Medulla oblongata (tissue), 1 donor: Measurements from ENCODE around the gene GRN.
"Not testable (repeated sequence)": the region's sequence is repeated elsewhere in the genome, so short reads cannot be mapped to it uniquely, and the experiment has no call there.

Experiments used
- DNase-seq: peaks from one replicate; pipeline ENCODE4 v3.0.0-alpha.2; 2015; ENCODE audit errors: extremely low spot score

GRN gene

DNA sequence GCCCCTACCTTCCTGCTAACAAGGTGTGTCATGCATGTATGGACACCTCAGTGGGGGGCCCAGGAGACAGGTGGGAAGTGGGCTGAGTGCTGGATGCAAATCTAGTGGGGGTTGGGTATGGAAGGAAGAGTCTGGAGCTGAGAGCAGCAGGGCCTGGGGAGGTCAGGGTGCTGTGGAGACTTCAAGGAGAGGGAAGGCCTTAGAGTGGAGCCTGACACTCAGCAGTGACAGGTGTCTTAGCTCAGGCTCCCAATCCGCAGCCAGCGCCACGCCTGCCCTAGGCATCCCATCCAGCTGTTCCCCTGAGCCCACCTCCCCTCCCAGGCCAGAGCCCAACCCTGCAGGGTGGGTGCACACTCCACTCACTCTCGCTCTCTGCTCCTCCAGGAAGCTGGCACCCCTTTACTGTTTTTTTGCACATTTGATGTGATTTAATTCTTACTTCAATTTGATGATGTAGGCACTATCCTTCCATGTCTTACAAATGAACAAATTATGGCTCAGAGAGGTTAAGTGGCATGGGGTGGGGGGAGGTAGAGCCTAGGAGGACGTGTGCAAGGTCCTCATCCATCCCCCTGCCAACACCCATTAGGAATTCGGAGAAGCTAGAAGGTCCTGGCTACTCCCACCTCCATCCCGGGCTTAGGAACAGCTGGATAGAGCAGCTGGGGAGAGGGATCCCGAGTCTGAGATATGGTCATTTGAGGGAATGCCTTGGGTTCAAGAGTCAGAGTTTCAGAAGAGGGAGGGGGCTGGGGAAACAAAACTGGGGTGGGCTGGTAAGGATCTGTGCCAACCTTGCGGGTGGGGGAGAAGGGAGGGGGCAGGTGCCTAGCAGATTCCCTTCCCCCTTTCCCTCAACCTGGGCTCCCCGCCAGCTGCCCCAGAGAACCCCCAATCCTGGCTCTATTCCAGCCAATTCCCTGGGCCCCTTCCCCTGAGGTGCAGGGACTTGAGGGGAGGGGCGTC lies 16.5 kb downstream of the GRN start:
- no peak for DNase-seq

DNA sequence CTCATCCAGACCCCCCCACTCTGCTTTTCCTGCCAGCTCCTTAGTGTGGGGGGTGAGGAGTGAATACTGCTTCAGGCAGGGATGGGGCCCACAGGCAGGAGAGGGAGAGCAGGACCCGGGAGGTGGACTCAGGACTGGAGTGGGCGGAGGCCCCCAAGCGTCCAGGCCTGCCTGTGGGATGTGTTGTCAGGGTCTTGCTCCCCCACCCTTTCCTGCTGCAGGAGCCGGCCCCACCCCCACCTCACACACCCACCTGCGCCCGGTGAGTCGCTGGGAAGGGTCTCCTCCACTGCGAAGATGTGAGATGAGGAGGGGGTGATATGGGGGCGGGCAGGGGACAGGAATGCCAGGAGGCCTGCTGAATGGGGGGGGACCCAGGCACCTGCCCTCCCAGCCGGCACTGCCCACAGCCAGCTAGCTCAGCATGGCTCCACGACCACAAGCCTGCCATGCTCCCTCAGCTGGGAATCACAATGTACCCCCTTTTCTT lies 17.4 kb downstream of the GRN start:
- no peak for DNase-seq

DNA sequence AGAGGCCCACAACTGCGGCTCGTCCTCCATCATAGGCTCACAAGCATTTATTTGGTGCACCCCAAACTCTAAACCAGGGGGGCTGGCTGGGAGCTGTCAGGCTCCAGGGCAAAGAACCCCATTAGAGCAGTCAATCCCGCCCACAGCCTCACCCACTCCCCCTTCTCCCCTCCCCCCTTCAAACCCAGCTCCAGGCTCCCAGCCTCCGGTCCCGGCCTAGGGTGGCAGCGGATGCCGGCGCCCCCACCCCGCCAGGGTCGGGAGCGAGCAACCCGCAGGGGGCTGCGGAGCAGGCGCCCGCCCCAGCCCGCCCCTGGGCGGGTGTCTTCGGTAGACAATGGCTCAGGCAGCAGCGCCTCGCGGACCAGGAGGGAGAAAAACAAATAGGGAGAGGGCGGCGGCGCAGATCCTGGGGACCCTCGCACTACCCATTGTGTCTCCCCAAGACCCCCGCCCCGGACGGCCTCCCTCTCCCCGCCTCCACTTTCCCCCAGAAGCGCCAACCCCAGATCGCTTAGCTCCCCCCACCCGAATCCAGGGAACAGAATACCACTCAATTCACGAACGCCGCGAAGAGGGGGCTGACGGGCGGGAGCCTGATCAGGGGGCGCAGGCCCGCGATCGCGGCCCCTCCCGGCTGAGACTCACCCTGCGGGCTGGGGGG lies 18.0 kb downstream of the GRN start:
- no peak for DNase-seq

DNA sequence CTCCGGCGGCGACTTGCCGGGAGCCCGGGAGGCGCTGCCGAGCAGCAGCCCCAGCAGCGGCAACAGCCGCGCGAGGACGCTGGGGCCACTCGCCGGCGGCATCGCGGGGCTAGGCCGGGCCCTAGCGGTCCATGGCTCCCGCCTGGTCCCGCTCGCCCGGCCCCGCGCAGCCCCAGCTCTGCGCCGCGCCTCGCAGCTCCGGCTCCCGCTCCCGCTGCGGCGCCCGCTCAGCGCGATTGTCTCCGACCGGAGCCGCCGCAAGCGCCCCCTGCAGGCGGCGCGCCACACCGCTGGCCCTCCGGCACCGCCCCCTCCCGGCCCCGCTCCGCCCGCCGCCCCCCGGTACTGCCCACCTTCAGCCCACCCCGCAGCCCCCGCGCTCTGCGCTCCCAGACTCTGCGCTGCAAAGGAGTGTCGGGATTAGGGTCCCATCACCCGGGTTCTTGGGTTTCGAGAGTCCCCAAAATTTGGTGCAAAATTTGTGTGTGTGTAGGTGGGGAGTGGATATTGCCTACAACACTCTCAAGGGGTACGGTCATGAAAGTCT lies 18.6 kb downstream of the GRN start, which contains the start of gene FAM171A2:
Gene FAM171A2, minus strand, starts transcription at position 241 of the 547 bp plus-strand sequence. Its CDS starts 139 bp downstream, at position 102.
- peak; percentile 33 for DNase-seq

DNA sequence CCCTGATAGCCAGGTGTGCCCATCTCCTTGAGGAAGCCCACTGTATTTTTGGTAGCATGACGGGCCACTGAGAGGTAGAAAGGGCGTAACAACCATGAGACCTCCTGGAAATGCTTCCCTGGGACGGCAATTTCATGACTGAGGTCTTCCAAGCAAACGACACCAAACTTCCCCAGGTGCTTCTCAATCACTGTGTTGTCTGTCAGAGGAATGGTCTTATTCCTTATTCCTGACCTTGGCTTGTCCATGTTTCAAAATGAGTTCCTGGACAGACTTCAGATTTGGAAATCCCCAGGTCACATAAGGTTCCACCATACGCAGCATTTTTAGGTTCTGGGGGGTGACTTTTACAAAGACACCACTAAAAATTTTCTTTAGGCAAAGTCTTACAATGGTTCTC lies 19.9 kb downstream of the GRN start:
- DNase-seq = not testable (repeated sequence)

DNA sequence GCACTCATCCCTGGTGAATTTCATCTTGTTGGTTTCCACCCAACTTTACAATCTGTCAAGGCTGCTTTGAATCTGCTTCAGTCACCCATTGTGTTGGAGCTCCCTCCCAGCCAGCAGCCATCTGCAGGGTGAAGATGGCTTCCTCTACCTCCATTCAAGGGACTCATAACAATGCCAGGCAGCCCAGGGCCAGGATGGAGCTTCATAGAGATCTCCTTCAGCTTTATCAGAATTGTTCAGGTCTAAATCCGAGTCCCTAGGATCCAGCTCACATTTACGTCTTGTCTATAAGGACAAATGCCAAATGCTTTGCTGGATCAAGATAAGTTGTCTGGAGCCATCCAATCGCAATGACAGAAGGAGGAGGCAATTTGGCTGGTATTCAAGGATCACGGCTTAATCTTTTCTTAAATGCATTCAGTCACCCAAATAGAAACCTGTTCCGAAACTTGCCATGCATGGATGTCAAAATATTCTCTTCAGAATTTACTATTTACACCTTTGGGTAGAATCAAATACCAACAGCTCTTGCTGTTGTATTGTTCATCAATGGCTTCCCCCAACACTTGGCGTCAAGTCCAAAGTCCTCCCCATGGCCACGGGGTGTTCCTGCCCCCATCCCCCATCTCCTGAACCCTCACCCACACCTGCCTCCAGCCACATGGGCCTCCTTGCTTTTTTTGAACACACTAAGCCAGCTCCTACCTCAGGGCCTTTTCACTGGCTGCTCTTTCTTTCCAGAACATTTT lies 22.3 kb downstream of the GRN start:
- DNase-seq = no peak

DNA sequence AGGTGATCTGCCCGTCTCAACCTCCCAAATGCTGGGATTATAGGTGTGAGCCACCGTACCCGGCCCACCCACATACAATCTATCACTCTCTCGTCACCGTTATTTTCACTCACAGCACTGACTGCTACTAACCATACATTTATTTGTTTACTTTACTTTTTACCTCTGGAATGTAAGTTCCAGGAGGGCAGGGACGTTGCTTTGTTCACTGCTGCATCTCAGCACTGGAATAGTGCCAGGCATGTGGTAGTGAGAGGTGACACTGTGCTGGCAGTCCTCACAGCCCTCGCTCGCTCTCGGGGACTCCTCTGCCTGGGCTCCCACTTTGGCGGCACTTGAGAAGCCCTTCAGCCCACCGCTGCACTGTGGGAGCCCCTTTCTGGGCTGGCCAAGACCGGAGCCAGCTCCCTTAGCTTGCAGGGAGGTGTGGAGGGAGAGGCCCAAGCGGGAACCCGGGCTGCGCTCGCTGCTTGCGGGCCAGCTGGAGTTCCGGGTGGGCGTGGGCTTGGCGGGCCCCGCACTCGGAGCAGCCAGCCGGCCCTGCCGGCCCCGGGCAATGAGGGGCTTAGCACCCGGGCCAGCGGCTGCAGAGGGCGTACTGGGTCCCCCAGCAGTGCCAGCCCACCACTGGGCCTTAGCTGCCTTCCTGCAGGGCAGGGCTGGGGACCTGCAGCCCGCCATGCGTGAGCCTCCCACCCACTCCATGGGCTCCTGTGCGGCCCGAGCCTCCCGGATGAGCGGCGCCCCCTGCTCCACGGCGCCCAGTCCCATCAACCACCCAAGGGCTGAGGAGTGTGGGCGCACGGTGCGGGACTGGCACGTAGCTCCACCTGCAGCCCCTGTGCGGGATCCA lies 23.5 kb downstream of the GRN start:
- not testable (repeated sequence) for DNase-seq

DNA sequence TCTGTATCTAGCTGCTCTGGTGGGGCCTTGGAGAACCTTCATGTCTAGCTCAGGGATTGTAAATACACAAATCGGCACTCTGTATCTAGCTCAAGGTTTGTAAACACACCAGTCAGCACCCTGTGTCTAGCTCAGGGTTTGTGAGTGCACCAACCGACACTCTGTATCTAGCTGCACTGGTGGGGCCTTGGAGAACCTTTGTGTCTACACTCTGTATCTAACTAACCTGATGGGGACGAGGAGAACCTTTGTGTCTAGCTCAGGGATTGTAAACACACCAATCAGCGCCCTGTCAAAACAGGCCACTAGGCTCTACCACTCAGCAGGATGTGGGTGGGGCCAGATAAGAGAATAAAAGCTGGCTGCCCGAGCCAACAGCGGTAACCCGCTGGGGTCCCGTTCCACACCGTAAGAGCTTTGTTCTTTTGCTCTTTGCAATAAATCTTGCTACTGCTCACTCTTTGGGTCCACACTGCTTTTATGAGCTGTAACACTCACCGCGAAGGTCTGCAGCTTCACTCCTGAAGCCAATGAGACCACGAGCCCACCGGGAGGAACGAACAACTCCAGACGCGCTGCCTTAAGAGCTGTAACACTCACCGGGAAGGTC lies 24.4 kb downstream of the GRN start:
- not testable (repeated sequence) for DNase-seq

DNA sequence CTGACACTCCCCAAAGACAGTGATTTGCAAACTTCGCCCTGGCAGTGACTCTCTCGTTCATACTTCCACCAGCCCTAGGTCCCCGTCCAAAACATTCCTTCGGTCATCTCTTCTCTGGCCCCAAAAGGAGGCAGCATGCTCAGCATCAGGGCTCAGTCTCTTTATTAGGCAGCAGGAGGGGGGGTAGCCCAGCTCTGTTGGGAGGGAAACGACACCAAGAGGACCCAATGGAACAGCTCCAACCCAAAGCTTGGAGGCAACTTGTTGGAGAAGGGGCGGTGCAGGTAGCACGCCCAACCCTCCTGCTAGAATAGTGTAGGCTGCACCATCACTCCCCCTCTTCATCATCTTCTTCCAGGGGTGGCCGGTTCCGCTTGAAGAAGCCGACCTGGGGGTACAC lies 26.9 kb downstream of the GRN start:
- no peak for DNase-seq

DNA sequence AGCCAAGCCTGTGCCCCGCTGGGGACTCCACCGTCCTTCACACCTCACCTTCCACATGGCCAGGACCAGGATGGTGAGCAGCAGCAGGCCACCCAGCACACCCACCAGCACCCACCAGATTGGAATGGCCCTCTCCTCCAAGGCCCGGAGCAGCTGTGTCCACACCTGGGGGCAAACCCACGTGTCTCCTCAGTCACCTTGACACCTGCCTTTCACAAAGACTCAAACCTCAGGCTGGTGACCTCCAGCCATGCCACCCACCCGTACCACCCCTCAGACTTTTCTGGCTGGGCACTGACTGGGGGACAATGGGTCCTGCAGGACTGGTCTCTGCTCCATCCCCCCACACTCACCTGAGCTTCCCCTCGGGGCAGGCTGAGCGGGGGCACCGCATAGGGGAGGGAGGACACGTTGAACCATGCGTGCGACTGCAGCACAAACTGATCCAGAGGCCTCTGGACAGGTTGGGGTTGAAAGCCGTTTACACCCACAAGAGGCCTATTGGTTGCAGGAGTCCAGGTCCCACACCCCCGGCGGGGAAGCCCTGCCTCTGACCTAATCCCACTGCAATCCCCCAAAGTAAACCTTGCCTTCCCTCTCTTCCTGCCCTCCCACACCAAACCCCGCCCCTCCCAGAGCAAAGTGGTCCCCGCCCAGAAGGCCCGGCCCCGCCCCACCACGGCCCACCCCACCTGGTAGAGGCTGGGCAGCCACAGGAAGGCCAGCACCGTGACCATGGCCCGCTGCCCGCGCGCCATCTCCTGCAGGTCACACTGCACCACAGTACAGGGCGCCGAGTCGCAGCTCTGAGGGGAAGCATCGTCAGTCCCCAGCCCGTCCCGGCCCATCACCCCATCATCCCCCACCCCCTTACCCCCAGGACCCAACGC lies 29.4 kb downstream of the GRN start:
- no peak for DNase-seq

DNA sequence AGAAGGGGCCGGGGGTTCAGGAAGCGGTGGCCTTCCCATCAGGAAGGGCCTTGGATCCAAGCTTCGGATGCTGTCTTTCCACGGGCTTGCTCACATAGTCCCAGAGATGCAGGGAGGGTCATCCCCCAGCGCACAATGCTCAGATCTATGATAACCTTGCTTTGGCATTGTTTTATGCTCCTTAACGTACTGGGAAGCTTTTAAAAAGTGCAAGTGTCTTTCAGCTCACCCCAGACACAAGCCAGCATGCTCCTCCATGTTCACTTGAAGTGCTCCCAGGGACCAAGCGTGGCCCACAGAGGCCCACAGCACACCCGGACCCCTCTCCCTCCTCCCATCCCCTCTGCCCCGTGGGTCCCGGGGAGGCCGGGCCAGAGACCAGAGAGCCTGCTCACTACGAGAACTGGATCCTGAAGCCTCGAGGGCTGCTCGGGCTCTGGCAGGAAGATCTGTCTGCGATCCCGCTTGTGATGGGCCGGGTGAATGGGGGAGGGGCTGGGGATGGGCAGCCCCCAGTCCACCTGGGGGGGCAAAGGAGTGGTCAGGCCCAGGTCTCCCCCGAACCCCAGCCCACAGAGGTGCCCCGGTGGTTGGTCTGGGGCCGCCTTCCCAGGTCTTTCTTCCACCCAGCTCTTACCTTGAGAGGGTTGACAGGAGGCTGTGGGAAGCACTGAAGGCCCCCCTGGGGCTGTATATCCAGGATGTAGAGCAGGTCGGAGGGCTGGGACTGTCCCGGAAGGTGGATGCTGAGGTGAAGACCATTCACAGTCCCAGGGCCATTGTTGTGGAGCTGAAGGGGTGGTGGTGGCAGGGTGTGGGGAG lies 30.3 kb downstream of the GRN start:
- no peak for DNase-seq

DNA sequence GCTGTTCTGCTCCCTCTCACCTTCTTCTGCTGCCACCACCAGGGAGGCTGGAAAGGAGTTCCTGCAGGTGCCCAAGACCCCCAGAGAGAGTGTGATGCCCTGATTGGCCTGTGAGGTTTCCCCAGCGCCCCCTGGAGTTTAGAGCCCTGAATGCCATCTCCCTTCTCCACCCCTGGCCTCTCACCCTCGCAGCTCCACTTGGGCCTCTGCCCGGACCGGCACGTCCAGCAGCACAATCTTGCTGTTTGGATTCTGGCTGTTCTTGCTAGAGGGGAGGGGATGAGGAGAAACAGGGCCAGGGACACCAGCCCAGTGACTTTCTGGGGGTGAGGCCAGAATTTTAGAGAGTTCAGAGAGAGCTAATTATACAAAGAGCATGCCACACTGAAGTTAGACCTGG lies 31.0 kb downstream of the GRN start:
- peak; percentile 28 for DNase-seq

DNA sequence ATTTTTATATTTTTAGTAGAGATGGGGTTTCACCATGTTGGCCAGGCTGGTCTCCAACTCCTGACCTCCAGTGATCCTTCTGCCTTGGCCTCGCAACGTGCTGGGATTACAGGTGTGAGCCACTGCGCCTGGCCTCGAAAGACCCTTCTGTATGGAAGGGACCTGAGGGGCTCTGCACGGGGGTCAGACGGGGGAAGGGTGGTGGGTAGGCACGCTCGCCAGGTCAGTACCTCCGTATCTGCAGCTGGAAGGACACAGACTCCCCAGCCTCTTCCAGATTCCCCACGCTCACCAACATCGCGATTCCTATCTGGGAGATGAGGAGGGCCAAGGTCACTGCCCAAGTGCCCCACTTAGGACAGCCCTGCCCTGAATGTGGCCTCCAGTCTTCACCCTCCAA lies 31.7 kb downstream of the GRN start:
- no peak for DNase-seq

DNA sequence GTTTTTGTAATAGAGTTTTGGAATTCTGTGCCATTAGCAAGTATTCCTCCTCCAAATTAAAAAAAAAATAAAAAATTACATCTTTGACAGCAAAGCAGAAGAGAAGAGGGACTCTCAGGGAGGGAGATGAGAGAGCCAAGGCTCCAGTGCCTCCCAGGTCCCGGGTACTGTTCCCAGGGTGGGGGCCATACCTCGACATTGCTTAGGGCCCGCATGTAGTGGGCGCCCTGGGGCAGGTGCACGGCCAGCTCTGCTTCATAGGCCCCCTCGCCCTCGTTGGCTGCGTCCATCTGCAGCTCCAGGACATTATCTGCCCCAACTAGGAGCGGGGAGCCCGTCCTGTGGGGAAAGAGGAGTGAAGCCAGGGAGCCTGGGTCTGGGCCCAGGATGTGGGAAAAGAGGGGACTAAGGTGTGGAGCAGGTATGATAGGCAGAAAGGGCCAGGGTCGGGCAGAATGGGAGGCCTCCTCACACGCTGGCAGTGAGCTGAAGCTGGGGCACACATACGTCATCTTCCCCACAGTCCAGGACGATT lies 33.1 kb downstream of the GRN start:
- DNase-seq = no peak

DNA sequence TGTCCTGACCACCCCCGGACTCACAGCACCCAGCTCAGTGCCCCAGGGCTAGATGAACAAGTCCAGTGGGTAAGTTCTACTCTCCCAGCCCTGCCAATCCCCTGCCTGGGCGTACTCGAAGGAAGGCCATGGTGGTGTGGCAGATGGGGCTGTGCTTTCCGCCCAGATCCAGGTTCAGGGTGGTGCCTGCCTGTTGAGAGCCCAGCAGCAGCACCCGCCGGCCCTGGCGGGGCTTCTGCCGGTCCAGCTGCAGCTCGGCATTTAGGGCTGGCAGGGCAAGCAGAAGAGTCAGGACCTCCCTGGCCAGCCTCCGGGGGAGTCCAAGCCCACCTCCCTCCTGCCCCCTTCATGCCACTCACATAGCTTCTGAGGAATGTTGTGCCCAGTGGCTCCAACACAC lies 34.8 kb downstream of the GRN start:
- no peak for DNase-seq

DNA sequence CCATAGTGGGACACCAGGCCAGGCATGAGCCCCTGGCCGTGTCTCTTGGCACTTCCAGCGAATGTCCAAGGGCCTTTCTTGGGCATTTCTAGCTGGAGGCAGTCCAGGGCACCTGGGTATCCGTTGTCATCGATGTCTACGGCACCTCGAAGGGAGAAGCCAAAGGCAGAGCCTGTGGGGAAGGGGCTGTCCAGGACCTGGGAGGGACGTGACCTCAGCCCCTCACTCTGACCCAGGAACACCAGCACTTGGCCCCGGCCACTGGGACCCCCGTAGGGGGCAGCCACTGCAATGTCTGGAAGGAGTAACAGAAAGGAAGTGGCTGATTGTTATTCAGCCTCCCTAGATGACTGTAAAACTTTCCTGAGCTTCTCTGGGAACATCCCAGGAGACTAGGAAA lies 35.7 kb downstream of the GRN start:
- no peak for DNase-seq

DNA sequence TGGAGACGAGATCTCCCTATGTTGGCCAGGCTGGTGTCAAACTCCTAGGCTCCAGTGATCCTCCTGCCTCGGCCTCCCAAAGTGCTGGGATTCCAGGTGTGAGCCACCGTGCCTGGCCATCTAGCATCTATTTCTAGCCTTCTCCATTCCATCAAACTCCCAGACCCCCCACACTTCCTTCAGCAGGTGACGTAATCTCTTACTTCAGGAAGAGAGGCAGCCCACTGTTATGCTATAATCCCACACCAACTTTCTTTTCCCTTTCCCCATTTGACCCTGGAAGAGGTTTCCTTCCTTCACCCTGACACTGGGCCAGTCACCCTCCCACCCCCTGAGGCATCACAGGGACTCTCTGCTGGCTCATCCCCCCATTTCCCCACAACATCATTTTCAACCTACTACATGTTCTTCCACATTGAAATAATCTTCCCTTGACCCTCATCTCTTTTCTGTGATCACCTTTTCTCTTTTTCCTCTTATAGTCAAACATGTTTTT lies 36.8 kb downstream of the GRN start:
- no peak for DNase-seq

DNA sequence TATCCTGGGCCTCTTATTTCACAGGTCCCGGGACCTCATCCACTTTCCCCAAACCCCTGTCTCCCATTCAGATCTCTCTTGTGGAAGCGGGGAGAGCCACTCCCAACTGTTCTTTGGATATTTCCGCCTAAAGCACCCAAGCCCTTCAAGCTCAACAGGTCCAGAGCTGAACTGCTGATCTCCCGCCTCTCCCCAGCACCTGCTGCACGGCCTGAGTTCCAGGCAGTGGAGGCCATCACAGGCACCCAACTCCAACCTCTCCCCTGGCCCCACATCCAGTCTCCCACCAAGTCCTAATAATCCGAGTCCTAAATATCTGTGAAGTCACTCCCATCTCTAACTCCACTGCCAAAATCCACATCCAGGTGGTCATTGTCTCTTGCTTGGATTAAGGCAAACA lies 37.8 kb downstream of the GRN start:
- DNase-seq = no peak
